ENCODE results near the gene NSG1. TPM values are rescaled to one million over a fixed set of nuclear protein-coding genes. Genes with fewer than 3 reads are reported as not detected.
"Not testable (repeated sequence)": the region's sequence is repeated elsewhere in the genome, so short reads cannot be mapped to it uniquely, and the experiment has no call there.

NSG1 gene
- total RNA-seq, 1 donor from 2014 or later, result 2.9 TPM

GRCh38 chr4:4343038-4343437 is 43.9 kb upstream of the NSG1 start:
- no peak overlapping the region for H3K27ac Mint-ChIP-seq (ENCODE audit: unreplicated experiment)
- H3K4me1 Mint-ChIP-seq (ENCODE audit: unreplicated experiment), result peaks cover 2% of the 10 kb centered on the region
- no peak for TF ChIP-seq CTCF (IDR thresholded peaks at IDR 0.05; ENCODE audit: unreplicated experiment)
- peaks cover 2% of the 10 kb centered on the region for H3K27me3 Mint-ChIP-seq (ENCODE audit: unreplicated experiment)
- no peak for DNase-seq (ENCODE audit: low spot score)
- H3K4me3 Mint-ChIP-seq (ENCODE audit: unreplicated experiment), result no peak overlapping the region
- H3K9me3 Mint-ChIP-seq (ENCODE audit: unreplicated experiment), result no peaks in the 10 kb centered on the region
- no peaks in the 10 kb centered on the region for H3K36me3 Mint-ChIP-seq (ENCODE audit: low read depth, unreplicated experiment)

- Mint-ChIP-seq H3K4me1 (ENCODE audit: unreplicated experiment) (no peaks in the 10 kb centered on the region), H3K9me3 (ENCODE audit: unreplicated experiment) (no peaks in the 10 kb centered on the region), H3K27me3 (ENCODE audit: unreplicated experiment) (no peaks in the 10 kb centered on the region), H3K4me3 (ENCODE audit: unreplicated experiment) (no peak overlapping the region), H3K36me3 (ENCODE audit: low read depth, unreplicated experiment) (no peaks in the 10 kb centered on the region), H3K27ac (ENCODE audit: unreplicated experiment) (no peak overlapping the region)
- TF ChIP-seq CTCF (IDR thresholded peaks at IDR 0.05; ENCODE audit: unreplicated experiment), result no peak
- DNase-seq (ENCODE audit: low spot score), result no peak
Measured at GRCh38 chr4:4344915-4345527, 41.9 kb upstream of the NSG1 start.

GRCh38 chr4:4347585-4347984 is 39.3 kb upstream of the NSG1 start:
- Mint-ChIP-seq H3K4me1 (ENCODE audit: unreplicated experiment) (no peaks in the 10 kb centered on the region), H3K27ac (ENCODE audit: unreplicated experiment) (no peak overlapping the region), H3K36me3 (ENCODE audit: low read depth, unreplicated experiment) (no peaks in the 10 kb centered on the region), H3K4me3 (ENCODE audit: unreplicated experiment) (no peak overlapping the region), H3K27me3 (ENCODE audit: unreplicated experiment) (no peaks in the 10 kb centered on the region), H3K9me3 (ENCODE audit: unreplicated experiment) (no peaks in the 10 kb centered on the region)
- no peak for TF ChIP-seq CTCF (IDR thresholded peaks at IDR 0.05; ENCODE audit: unreplicated experiment)
- DNase-seq (ENCODE audit: low spot score), result no peak

- not testable (repeated sequence) for H3K27me3 Mint-ChIP-seq (ENCODE audit: unreplicated experiment)
Measured at GRCh38 chr4:4348585-4348984, 38.3 kb upstream of the NSG1 start.

GRCh38 chr4:4349867-4350266 is 37.0 kb upstream of the NSG1 start:
- no peaks in the 10 kb centered on the region for H3K9me3 Mint-ChIP-seq (ENCODE audit: unreplicated experiment)
- H3K27ac Mint-ChIP-seq (ENCODE audit: unreplicated experiment), result no peak overlapping the region
- no peaks in the 10 kb centered on the region for H3K36me3 Mint-ChIP-seq (ENCODE audit: low read depth, unreplicated experiment)
- no peak overlapping the region for H3K4me3 Mint-ChIP-seq (ENCODE audit: unreplicated experiment)
- H3K27me3 Mint-ChIP-seq (ENCODE audit: unreplicated experiment), result no peaks in the 10 kb centered on the region
- TF ChIP-seq CTCF (IDR thresholded peaks at IDR 0.05; ENCODE audit: unreplicated experiment), result no peak
- DNase-seq (ENCODE audit: low spot score), result no peak
- no peaks in the 10 kb centered on the region for H3K4me1 Mint-ChIP-seq (ENCODE audit: unreplicated experiment)

More at GRCh38 chr4:4348585-4348984, 38.3 kb upstream of the NSG1 start:
- DNase-seq (ENCODE audit: low spot score); H3K9me3 Mint-ChIP-seq (ENCODE audit: unreplicated experiment); H3K4me1 Mint-ChIP-seq (ENCODE audit: unreplicated experiment); H3K36me3 Mint-ChIP-seq (ENCODE audit: low read depth, unreplicated experiment); H3K27ac Mint-ChIP-seq (ENCODE audit: unreplicated experiment); H3K4me3 Mint-ChIP-seq (ENCODE audit: unreplicated experiment): not testable (repeated sequence)
